Liver (tissue), 9 donors: Measurements from ENCODE around the gene PKDREJ. TPM values are rescaled to one million over a fixed set of nuclear protein-coding genes. Genes with fewer than 3 reads are reported as not detected.

ENCODE experiments used
- DNase-seq: peaks from one replicate; pipeline ENCODE4 v3.0.0-alpha.2; 2017; ENCODE audit warnings: low spot score
- H3K27ac ChIP-seq, 2 donors: one replicate each; pipeline ENCODE4 v1.7.0; 2013; ENCODE audit warnings: inconsistent platforms in 2 of 2, low read length in 2 of 2, control low read depth in 1 of 2, low read depth in 1 of 2, mild to moderate bottlenecking in 1 of 2
- H3K27me3 ChIP-seq, 4 donors: one replicate each; pipeline versions ENCODE4 v1.6.1 to v1.7.0; 2013; ENCODE audit warnings: low read length in 3 of 4, inconsistent platforms in 1 of 4, mild to moderate bottlenecking in 1 of 4, moderate library complexity in 1 of 4; ENCODE audit not compliant: control insufficient read depth in 4 of 4, insufficient read depth in 4 of 4
- H3K36me3 ChIP-seq, 4 donors: one replicate each; pipeline versions ENCODE4 v1.6.1 to v1.7.0; 2013; ENCODE audit warnings: low read length in 3 of 4, mild to moderate bottlenecking in 3 of 4, low read depth in 1 of 4, moderate library complexity in 1 of 4; ENCODE audit not compliant: control insufficient read depth in 4 of 4, insufficient read depth in 3 of 4
- H3K4me1 ChIP-seq, 4 donors: one replicate each; pipeline versions ENCODE4 v1.6.1 to v1.7.0; 2013; ENCODE audit warnings: low read length in 3 of 4, mild to moderate bottlenecking in 3 of 4, moderate library complexity in 1 of 4; ENCODE audit not compliant: control insufficient read depth in 4 of 4, insufficient read depth in 4 of 4
- H3K4me3 ChIP-seq, 3 donors: one replicate each; pipeline versions ENCODE4 v1.6.1 to v1.7.0; 2013; ENCODE audit warnings: low read length in 3 of 3, control low read depth in 1 of 3, low read depth in 1 of 3, mild to moderate bottlenecking in 1 of 3
- H3K9ac ChIP-seq, 2 donors: one replicate each; pipeline ENCODE4 v1.7.0; 2013; ENCODE audit warnings: low read length in 2 of 2, mild to moderate bottlenecking in 2 of 2, moderate library complexity in 2 of 2, control low read depth in 1 of 2, low read depth in 1 of 2
- H3K9me3 ChIP-seq, 4 donors: one replicate each; pipeline versions ENCODE4 v1.6.1 to v1.7.0; 2013; ENCODE audit warnings: low read length in 3 of 4; ENCODE audit not compliant: control insufficient read depth in 4 of 4
- EGR1 ChIP-seq, 2 donors: IDR thresholded peaks; 2 replicates each; pipeline ENCODE4 v1.6.1; 2016 to 2018; ENCODE audit warnings: antibody characterized with exemption in 2 of 2, low read depth in 2 of 2
- FOXA1 ChIP-seq: IDR thresholded peaks from 2 replicates; pipeline ENCODE4 v1.6.1; 2016; ENCODE audit warnings: antibody characterized with exemption
- GABPA ChIP-seq, 2 donors: IDR thresholded peaks in 1 of 2; conservative IDR thresholded peaks in 1 of 2; 2 replicates each; pipeline ENCODE4 v1.6.1; 2016; ENCODE audit warnings: antibody characterized with exemption in 2 of 2, mild to moderate bottlenecking in 1 of 2, moderate library complexity in 1 of 2
- HNF4A ChIP-seq, 2 donors: conservative IDR thresholded peaks; 2 replicates each; pipeline ENCODE4 v1.6.1; 2016; ENCODE audit warnings: antibody characterized with exemption in 2 of 2, mild to moderate bottlenecking in 2 of 2
- NR2F2 ChIP-seq: IDR thresholded peaks from 2 replicates; pipeline ENCODE4 v1.6.1; 2016; ENCODE audit warnings: antibody characterized with exemption
- RAD21 ChIP-seq, 2 donors: IDR thresholded peaks; 2 replicates each; pipeline ENCODE4 v1.6.1; 2016; ENCODE audit warnings: antibody characterized with exemption in 2 of 2, mild to moderate bottlenecking in 2 of 2
- RXRA ChIP-seq, 2 donors: IDR thresholded peaks; 2 replicates each; pipeline ENCODE4 v1.6.1; 2017 to 2018; ENCODE audit warnings: antibody characterized with exemption in 2 of 2, mild to moderate bottlenecking in 1 of 2
- SP1 ChIP-seq: IDR thresholded peaks from 2 replicates; pipeline ENCODE4 v1.6.1; 2018; ENCODE audit warnings: antibody characterized with exemption, mild to moderate bottlenecking
- TAF1 ChIP-seq: conservative IDR thresholded peaks from 2 replicates; pipeline ENCODE4 v1.6.1; 2016; ENCODE audit warnings: antibody characterized with exemption, mild to moderate bottlenecking
- YY1 ChIP-seq: IDR thresholded peaks from 2 replicates; pipeline ENCODE4 v1.6.1; 2016; ENCODE audit warnings: antibody characterized with exemption, mild to moderate bottlenecking
- WGBS: extraction: QIAGEN DNeasy Blood & Tissue Kit; methylation state at CpG from one replicate; pipeline ENCODE4 v1.1.7; 2013; 5-methylcytosine and 5-hydroxymethylcytosine counted together
- polyA plus RNA-seq, 2 donors: library from polyadenylated mRNA; stranded (reverse) in 1 of 2; unstranded in 1 of 2; fragments of 200-250 nt in 1 of 2; fragments of >200 nt in 1 of 2; fragmentation: Nextera tagmentation in 1 of 2; extraction: Ambion mirVana in 1 of 2; gene quantifications; one replicate each; pipeline versions ENCODE4 v1.2.1 to v1.2.3, GENCODE V29; 2013 to 2015
- total RNA-seq, 2 donors: library from RNA; depleted of rRNA; stranded (reverse); fragments of >200 nt; gene quantifications; one replicate each; pipeline ENCODE4 v1.2.3, GENCODE V29; 2014
- TF ChIP-seq, protein P1 (sequence below): IDR thresholded peaks from 2 replicates; pipeline ENCODE4 v1.6.1; 2016; ENCODE audit warnings: antibody characterized with exemption
- TF ChIP-seq, protein P2 (sequence below): IDR thresholded peaks from 2 replicates; pipeline ENCODE4 v1.6.1; 2016; ENCODE audit warnings: antibody characterized with exemption
- TF ChIP-seq, protein P3 (sequence below): IDR thresholded peaks from 2 replicates; pipeline ENCODE4 v1.6.1; 2016; ENCODE audit warnings: antibody characterized with exemption
- donor health status: healthy.
- donor health status: healthy.
- donor health status: healthy.
- donor health status: healthy.
- donor health status: healthy.

PKDREJ gene
- total and polyA plus RNA-seq, 4 donors = under 0.01 to 0.05 (median 0.02) TPM

DNA sequence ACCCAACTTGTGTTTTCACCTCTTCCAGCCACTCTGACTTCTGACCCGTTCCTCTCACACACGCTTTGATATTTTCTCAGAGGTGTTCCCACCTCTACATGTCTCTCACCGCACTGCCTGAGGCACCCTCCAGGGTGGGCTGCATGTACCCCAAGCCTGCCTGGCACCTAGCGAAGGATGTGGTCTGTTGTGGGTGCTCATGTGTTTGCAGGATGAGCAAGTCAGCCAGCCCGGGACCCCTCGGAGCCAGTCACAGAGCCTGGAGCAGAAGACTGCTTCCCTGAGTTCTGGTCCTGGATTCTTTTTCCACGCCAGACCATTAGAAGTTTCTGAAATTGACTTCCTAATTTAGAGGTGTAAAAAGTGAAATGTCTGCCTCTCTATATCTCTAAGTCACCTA lies 37.3 kb upstream of the PKDREJ start:
- H3K36me3 ChIP-seq = no peaks in the 10 kb centered on the region
- TF ChIP-seq, protein P1, sequence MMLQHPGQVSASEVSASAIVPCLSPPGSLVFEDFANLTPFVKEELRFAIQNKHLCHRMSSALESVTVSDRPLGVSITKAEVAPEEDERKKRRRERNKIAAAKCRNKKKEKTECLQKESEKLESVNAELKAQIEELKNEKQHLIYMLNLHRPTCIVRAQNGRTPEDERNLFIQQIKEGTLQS = no peak
- no peak for TF ChIP-seq GABPA (IDR thresholded peaks at IDR 0.05 in 1 of 2, conservative IDR thresholded peaks at IDR 0.05 in 1 of 2)
- H3K4me3 ChIP-seq = no peak overlapping the region

DNA sequence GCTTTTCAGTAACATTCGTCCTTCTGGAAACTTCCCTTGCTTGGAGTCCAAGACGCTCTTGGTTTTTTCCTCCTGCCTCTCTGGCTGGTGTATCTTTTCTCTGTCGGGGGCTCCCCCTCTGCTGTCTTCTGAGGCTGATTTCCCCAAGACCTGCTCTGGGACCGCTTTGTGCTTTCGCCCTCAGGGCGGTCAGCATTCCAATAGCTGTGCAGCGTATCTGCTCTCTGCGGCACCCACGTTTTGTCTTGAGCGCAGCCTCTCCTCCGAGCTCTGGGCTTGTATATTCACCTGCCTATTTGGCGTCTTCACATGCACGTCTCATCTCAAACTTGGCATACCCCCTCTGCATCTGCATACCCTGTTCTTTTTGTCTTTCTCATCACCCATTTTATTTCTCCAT lies 36.0 kb upstream of the PKDREJ start:
- Histone ChIP-seq H3K36me3 (no peaks in the 10 kb centered on the region), H3K4me3 (no peak overlapping the region), H3K9ac (no peak overlapping the region), H3K27ac (no peak overlapping the region), H3K27me3 (no peaks in the 10 kb centered on the region), H3K9me3 (no peaks in the 10 kb centered on the region), H3K4me1 (peaks cover 7 to 28% (median 16%) of the 10 kb centered on the region in 4 donors)
- 96% methylated on average over 13 of the region's 13 CpGs for WGBS
- no peak for DNase-seq
- no peak for TF ChIP-seq TAF1
- TF ChIP-seq, protein P2, sequence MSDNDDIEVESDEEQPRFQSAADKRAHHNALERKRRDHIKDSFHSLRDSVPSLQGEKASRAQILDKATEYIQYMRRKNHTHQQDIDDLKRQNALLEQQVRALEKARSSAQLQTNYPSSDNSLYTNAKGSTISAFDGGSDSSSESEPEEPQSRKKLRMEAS = no peak

More for the DNA sequence above, 37.3 kb upstream of the PKDREJ start:
- Histone ChIP-seq H3K9me3 (no peaks in the 10 kb centered on the region), H3K27ac (no peak overlapping the region), H3K27me3 (no peaks in the 10 kb centered on the region), H3K9ac (no peak overlapping the region), H3K4me1 (peaks cover 7 to 21% (median 16%) of the 10 kb centered on the region in 4 donors)
- 95% methylated on average over 7 of the region's 7 CpGs for WGBS
- DNase-seq = no peak

DNA sequence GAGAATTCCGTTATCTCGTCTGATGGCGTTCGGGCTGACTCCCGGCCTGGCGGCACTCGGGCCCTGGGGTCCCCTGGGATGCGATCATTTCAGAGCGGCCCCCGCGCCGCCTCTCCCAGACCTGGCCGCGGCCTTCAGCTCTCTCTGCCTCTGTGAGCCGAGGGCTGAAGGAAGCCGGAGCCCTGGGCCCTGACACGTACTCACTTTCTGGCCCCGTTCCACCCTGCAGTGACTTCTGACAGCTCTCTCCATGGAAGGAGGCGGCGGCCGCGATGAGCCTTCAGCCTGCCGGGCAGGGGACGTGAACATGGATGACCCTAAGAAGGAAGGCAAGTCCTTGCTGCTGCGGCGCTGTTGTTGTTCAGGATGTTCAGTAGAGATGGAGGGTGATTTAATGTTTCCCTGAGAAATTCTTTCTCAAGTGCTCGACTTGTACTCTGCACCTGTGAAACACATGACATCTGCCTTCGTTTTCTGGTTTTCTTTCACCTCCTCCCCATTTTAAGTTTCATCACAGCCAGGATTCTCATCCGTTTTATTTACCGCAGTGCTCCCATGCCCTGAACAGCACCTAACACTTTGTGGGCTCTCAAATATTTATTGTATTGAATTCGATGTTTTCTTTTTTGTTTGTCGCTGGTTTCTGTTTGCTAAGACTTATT lies 34.1 kb upstream of the PKDREJ start:
- H3K9ac ChIP-seq = no peak overlapping the region
- DNase-seq = peak; percentile 48
- peaks cover 2 to 16% (median 9%) of the 10 kb centered on the region in 4 donors for H3K36me3 ChIP-seq
- no peaks in the 10 kb centered on the region for H3K27me3 ChIP-seq
- no peak overlapping the region for H3K27ac ChIP-seq
- H3K4me1 ChIP-seq = peaks cover 7 to 28% (median 16%) of the 10 kb centered on the region in 4 donors
- 3% methylated on average over 32 of the region's 32 CpGs for WGBS
- H3K4me3 ChIP-seq = peak overlapping the region in 2 of 3 donors; percentile 15 to 46
- TF ChIP-seq FOXA1 = no peak
- TF ChIP-seq, protein P1 = no peak
- TF ChIP-seq RXRA (IDR thresholded peaks at IDR 0.05) = no peak
- no peak for TF ChIP-seq NR2F2
- TF ChIP-seq HNF4A (conservative IDR thresholded peaks at IDR 0.05) = no peak
- no peak for TF ChIP-seq GABPA (IDR thresholded peaks at IDR 0.05 in 1 of 2, conservative IDR thresholded peaks at IDR 0.05 in 1 of 2)
- TF ChIP-seq, protein P2 = no peak
- no peaks in the 10 kb centered on the region for H3K9me3 ChIP-seq

DNA sequence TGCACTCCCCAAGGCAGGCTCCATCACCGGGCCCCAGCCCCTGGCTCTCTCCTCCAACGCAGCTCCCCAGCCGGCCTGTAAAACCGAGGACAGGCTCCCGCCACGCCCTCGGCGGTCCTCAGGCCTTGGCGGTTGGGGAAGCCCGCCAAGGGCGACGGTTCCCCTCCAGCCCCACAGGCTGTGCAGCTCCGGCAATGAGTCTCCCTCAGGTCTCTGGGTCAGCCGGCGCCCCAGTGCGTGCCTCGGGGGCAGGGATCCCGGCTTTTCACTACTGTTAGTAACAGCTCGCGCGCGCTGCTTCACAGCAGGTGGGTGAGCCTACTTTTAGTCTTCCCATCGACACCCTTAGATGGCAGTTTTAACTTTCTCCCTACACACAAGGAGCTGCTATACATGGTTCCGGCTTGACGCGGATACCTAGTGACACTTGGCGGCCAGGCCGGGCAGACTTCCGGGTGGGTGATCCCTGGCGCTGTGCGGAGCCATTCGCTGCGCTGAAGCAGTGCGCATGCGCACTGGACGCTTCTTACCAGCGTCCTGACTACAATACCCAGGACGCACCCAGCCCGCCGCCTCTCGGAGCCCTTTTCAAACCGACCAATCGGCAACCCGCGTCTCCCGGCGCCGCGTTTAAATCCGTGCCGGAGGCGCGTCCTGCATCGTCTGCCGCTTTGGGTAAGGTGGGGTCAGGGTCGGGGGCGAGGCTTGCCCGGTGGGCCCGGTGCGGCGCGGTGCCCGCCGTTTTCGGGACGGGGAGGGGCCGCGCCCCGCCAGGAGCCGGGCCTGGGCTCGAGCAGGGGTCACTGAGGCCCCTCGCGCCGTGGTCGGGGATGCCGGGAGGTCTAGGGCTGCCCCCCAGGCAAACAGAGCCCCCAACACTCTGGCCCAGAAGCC lies 33.4 kb upstream of the PKDREJ start, which contains the start of gene GTSE1:
Gene GTSE1, plus strand, starts transcription at position 614 of the 894 bp plus-strand sequence. CDS start 531 bp downstream, outside the sequence.
- Histone ChIP-seq H3K27ac (peak within 1 kb of the TSS; percentile 67 to 75), H3K9ac (peak within 1 kb of the TSS in 1 of 2 donors; percentile 62), H3K4me1 (peaks cover 7 to 28% (median 16%) of the 10 kb centered on the region in 4 donors), H3K27me3 (no peaks in the 10 kb centered on the region), H3K4me3 (peak within 1 kb of the TSS; percentile 42 to 55 (median 49)), H3K9me3 (no peaks in the 10 kb centered on the region), H3K36me3 (peaks cover 4 to 21% (median 16%) of the 10 kb centered on the region in 4 donors)
- peak; percentile 94 for DNase-seq
- WGBS = under 1% methylated on average over 76 of the region's 76 CpGs
- TF ChIP-seq, protein P3, sequence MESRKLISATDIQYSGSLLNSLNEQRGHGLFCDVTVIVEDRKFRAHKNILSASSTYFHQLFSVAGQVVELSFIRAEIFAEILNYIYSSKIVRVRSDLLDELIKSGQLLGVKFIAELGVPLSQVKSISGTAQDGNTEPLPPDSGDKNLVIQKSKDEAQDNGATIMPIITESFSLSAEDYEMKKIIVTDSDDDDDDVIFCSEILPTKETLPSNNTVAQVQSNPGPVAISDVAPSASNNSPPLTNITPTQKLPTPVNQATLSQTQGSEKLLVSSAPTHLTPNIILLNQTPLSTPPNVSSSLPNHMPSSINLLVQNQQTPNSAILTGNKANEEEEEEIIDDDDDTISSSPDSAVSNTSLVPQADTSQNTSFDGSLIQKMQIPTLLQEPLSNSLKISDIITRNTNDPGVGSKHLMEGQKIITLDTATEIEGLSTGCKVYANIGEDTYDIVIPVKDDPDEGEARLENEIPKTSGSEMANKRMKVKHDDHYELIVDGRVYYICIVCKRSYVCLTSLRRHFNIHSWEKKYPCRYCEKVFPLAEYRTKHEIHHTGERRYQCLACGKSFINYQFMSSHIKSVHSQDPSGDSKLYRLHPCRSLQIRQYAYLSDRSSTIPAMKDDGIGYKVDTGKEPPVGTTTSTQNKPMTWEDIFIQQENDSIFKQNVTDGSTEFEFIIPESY = no peak
- TF ChIP-seq GABPA (IDR thresholded peaks at IDR 0.05 in 1 of 2, conservative IDR thresholded peaks at IDR 0.05 in 1 of 2) (peak in 1 of 2 donors; percentile 81), YY1 (peak; percentile 88), NR2F2 (peak; percentile 74), EGR1 (IDR thresholded peaks at IDR 0.05; ENCODE audit: low read depth in 2 of 2) (peak in 1 of 2 donors; percentile 37), SP1 (peak; percentile 32), RAD21 (IDR thresholded peaks at IDR 0.05) (peak; percentile 67 to 72)
- TF ChIP-seq, protein P1 = no peak
- TF ChIP-seq, protein P2 = peak; percentile 53
